NCI-H748 (cell line): Measurements from ENCODE around the gene ANKRD18B.
"Not testable (repeated sequence)": the region's sequence is repeated elsewhere in the genome, so short reads cannot be mapped to it uniquely, and the experiment has no call there.

ENCODE experiments used
- DNase-seq: peaks from one replicate; lab custom pipeline; 2025; ENCODE audit not compliant: unreplicated experiment; lab: John Stamatoyannopoulos, UW

Gene ANKRD18B

GRCh38 chr9:33523397-33524305, at the start of gene ANKRD18B:
Gene ANKRD18B (plus strand): TSS chr9:33524251. CDS start chr9:33524490, 239 bp downstream.
- peak; percentile 83 for DNase-seq

- DNase-seq, result no peak
These were observed 48.7 kb upstream of the ANKRD18B start for GRCh38 chr9:33475357-33475756.

DNA sequence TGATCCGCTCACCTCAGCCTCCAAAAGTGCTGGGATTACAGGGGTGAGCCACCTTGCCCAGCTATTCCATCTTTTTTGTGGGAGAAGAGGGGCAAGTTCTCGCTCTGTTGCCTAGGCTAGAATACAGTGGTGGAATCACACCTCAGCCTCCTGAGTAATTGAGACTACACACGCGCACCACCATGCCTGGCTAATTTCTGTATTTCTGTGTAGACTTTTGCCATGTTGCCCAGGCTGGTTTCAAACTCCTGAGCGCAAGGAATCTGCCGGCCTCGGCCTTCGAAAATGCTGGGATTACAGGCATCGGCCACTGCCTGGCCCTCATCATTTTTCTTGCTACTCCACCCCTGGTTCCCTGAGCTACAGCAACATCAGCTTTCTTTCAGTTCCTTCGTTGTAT, 47.5 kb upstream of the ANKRD18B start:
- no peak for DNase-seq

DNA sequence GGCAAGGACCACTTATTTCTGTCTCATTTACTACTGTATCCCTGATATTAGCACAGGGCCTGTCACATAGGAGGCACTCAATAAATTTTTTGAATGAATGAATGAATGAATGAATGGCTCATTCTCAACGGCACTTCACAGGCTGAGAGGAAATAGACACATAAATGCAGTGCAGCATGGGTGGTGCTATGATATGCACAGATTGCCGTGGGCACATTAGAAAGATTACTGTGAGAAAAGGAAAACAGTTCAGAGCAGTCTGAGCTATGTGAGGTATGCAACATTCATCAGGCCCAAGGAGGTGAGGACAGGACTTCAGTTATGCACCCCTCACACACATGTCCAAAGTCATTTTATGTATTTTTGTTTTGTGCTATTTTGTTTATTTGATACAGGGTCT, 43.9 kb upstream of the ANKRD18B start:
- DNase-seq, result no peak

- DNase-seq, result no peak
These were observed 43.1 kb upstream of the ANKRD18B start for GRCh38 chr9:33480976-33481375.

- DNase-seq, result not testable (repeated sequence)
These were observed 38.7 kb upstream of the ANKRD18B start for GRCh38 chr9:33485312-33485711.

DNA sequence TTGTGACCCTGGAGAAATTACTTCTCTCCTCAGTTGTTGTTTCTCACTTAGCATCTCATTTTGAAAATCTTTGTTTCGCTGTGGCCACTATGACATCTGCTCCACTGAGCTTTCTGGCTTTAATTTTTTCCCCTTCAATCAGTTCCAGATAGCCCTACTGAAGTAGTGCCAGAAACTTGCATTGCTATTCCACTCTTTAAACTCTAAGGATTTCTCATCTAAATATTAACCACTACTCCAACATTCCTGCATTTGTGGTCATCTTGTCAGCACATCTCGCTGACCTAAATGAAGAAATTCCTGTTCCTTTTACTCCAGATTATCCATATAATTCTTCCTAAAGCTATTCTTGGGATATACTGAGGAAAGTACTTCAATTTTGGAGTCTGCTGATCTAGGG, 35.0 kb upstream of the ANKRD18B start:
- no peak for DNase-seq

GRCh38 chr9:33493819-33494218, 30.2 kb upstream of the ANKRD18B start:
- not testable (repeated sequence) for DNase-seq

- DNase-seq, result no peak
These were observed 25.7 kb upstream of the ANKRD18B start for GRCh38 chr9:33498387-33498786.

- DNase-seq, result no peak
These were observed 17.3 kb upstream of the ANKRD18B start for GRCh38 chr9:33506626-33507370.

DNA sequence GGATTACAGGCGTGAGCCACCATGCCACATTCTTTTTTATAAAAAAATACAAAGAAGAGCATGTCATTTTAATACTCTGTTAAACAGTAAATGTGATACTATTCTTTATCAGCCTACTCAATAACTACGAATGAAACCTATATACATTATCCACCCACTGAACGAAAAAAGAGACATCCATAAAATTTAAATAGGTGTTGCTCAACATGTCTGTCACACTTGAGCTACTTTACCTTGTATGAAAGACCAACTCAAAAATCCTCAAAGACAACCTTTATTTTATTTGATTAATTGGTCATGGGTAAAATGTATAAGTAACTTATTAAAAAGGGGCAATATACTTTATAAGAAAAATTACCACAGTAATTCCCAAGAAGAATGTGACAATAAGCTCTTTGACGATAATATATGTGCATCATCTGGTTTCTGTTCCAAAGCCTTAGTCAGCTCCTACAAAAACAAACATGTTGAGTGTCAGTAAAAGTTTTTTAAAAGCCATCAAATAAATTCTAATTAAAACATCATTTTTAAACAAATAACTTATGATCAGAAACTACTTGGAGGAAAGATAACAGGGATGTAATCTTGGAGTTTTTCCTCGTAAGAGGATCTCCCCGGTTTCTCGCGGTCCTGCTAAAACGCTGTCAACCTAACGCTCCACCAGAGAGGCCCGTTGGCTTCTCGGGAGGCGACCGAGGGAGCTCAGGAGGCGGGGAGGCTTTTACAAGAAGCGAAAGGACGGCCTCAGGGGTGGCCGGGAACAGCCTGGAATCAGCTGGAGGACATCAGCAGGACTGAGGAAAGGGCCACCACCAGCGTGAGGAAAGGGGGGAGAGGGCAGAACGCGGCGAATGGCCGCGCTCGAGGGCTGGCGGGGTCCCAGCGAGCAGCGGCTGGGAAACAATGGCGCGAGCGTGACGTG, 13.5 kb upstream of the ANKRD18B start:
- peak; percentile 78 for DNase-seq

GRCh38 chr9:33511184-33511517, 12.9 kb upstream of the ANKRD18B start:
- not testable (repeated sequence) for DNase-seq

DNA sequence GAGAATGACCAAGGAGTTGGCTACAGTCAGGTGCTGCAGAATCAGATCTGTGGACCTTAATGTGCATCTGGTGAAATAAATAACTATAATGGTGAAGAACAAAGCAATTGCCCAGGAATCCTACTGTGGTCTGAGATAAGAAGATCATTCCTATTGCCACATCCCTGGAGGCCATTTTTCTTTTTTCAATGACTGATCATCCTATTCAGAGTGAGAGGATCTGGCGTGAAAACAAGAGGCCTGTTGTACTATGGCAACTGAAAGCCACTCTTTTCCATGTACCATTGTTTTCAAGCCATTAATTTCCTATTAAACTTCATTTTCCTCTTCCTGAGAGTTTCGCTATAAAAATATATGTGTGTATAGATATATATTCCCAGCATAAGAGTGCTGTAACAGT, 11.5 kb upstream of the ANKRD18B start:
- not testable (repeated sequence) for DNase-seq

DNA sequence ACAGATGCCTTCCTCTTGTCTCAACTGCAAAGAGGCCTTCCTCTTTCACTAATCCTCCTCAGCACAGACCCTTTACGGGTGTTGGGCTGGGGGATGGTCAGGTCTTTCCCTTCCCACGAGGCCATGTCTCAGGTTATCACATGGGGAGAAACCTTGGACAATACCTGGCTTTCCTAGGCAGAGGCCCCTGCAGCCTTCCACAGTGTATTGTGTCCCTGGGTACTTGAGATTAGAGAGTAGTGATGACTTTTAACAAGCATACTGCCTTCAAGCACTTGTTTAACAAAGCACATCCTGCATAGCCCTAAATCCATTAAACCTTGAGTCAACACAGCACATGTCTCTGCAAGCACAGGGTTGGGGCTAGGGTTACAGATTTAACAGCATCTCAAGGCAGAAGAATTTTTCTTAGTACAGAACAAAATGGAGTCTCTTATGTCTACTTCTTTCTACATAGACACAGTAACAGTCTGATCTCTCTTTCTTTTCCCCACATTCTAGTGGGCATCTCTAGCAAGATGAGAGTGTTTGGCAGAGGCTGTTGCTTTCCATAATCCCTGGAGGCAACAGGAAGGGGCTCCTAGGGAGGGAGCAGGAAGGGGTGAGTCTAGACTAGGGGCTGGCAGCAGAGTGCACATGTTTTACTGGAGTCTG, 8.6 kb upstream of the ANKRD18B start:
- DNase-seq, result peak; percentile 55

DNA sequence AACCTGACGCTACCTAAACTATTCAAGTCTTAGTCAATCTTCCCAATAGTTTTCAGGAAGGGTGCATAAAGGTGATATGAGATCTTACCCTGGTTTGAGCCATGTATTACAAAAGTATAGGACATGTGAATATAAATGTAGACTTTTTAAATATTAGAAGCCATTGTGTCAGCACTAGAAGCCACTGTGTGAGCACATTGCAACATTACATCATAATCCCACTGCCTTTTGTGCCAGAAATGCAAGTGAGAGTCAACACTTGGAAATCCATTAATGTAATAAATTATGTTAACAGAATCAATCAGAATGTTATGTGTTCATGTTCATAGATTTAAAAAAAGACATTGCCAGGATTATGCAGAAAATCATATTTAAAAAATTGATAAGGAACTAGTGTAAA, 7.7 kb upstream of the ANKRD18B start:
- not testable (repeated sequence) for DNase-seq

DNA sequence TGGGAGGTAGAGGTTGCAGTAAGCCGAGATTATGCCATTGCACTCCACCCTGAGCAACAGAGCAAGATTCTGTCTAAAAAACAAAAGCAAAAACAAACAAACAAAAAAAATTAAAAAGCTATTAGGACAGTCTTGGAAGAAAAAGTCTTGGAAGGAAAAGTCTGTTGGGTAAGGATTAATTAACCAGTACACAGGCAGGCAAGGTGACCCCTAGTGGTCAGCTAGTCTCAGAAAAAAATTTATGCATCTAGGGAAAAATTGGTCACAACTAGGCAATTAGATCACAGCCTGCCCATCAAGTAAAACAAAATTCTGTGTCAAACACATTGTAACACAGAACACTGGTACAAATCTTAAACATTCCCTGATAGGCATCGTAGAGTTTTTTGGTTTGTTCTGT, 6.7 kb upstream of the ANKRD18B start:
- DNase-seq, result peak; percentile 54

- DNase-seq, result not testable (repeated sequence)
These were observed 6.0 kb upstream of the ANKRD18B start for GRCh38 chr9:33517934-33518577.

DNA sequence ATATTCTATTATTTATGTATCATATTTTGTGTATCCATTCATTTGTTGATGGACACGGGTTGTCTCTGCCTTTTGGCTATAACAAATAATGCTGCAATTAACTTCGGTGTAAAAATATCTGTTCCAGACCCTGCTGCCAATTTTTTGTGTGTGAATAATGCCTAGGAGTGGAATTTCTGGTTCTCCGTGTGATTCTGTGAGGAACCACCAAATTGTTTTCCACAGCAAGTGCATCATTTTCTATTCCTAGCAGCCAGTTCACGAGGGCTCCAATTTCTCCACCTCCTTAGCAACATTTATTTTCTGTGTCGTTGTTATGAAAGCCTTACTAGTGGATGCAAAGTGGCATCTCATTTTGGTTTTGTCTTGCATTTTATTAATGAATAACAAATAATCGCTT, 2.2 kb upstream of the ANKRD18B start:
- peak; percentile 33 for DNase-seq

- peak; percentile 68 for DNase-seq
These were observed 376 bp downstream of the ANKRD18B start for GRCh38 chr9:33524306-33524947.

DNA sequence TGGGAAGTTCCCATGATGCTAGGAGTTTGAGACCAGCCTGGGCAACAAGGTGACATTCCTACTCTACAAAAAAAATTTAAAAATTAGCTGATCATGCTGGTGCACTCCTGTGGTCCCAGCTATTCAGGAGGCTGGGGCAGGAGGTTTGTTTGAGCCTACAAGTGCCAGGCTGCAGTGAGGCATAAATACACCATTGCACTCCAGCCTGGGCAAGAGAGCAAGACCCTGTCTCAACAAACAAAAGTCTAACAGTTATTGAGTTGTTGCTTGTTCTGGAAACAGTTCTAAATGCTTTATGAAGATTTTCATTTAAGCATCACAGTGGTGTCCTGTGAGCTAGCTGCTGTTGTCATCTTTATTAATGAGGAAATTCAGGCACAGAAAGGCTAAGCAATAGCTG, 4.0 kb downstream of the ANKRD18B start:
- DNase-seq, result not testable (repeated sequence)
